Stimulated activated CD8-positive, alpha-beta memory T cell treated with anti-CD3 and anti-CD28 coated beads, Interleukin-15, amount 100 ng/mL, for 1 hour (primary cell): ENCODE data around the gene RAB8B.
"Not testable (repeated sequence)": the region's sequence is repeated elsewhere in the genome, so short reads cannot be mapped to it uniquely, and the experiment has no call there.

Source experiments
- DNase-seq: peaks from one replicate; pipeline ENCODE4 v3.0.0-alpha.2; 2020; ENCODE audit warnings: low read depth

Gene RAB8B

GRCh38 chr15:63208824-63209223, 19.4 kb downstream of the RAB8B start:
- DNase-seq: not testable (repeated sequence)

DNA sequence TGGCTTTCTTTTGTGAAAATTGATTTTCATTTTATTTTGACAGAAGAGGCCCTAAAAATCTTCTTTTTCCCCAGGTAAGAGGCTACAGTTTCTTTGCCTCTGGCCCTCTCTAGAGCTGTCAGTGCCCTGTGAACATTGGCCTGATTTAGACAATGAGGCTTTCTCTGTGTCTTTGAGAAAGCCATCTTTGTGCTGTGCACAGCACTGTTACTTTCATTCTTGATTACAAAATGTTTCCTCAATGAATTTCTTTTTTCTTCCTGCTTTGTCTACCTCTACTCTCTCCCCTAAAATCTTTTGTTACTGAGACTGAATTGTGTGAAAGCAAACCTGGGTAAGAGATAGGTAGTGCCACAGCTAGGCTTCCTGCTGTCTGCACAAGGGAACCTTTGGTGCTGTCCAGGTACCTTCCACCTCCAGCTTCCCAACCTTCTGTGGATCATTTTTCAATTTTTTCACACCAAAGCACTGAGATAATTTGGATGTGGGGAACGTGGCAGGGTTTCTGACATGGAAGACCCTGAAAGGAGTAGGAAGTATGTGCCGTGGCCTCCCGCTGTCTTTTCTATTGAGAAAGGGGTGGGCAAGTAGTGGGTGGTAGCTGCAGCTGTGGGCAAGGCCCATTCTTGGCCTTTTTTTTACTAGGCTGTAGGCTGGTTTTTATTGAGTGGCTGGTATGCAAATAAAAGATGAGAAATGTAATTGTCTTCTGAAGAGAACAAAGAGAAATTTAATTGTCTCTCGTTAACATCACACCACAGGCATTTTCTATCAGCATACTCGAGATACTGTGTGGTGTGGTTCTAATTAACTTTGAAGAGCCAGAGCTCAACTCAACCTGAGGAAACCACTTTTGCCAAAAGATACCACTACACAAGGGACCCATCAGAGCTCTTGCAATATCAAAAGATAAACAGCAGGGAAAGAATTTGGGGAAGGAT, 21.0 kb downstream of the RAB8B start:
- DNase-seq: no peak

DNA sequence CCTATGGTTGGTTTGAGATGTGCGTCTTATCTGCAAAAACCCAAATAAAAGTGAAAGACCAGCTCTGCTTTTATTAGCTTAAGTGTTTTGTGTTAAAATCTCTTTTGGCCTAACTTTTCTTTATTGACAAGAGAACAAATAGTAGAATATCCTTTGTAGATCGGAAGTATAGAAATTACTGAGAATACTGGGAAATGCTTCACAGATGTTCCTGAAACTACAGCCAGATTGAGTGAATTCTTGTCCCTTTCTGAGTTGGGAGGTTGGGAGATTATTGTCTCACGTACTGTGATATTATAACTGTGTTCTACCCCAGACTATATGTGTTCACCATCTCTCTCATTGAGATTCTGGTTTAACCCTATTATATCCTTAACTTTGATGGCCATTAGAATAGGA, 21.7 kb downstream of the RAB8B start:
- no peak for DNase-seq

- DNase-seq: no peak
Observed at GRCh38 chr15:63211549-63211948, 22.1 kb downstream of the RAB8B start.

- no peak for DNase-seq
Observed at GRCh38 chr15:63212050-63213004, 22.9 kb downstream of the RAB8B start.

- DNase-seq: no peak
Observed at GRCh38 chr15:63218100-63218808, 28.8 kb downstream of the RAB8B start.

DNA sequence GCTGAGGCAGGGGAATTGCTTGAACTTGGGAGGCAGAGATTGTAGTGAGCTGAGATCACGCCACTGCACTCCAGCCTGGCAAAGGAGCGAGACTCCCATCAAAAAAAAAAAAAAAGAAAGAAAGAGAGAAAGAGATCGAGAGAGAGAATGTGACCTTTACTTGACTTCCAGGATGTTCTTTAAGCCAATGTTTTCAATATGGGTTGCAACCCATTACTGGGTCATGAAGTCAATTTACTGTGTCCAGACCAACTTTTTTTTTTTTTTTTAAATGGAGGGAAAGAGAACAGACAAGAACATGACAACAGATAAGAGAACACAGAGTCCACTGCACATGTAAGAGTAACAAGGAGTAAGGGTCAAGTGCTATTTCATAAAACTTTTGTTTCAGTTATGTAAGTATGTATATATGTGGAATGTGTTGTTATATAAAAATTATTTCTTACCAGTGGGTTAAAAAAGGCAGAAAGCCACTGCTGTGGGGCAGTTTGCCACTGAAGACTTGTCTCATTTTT, 29.8 kb downstream of the RAB8B start:
- DNase-seq: no peak

- DNase-seq: no peak
Observed at GRCh38 chr15:63221346-63221745, 31.9 kb downstream of the RAB8B start.

DNA sequence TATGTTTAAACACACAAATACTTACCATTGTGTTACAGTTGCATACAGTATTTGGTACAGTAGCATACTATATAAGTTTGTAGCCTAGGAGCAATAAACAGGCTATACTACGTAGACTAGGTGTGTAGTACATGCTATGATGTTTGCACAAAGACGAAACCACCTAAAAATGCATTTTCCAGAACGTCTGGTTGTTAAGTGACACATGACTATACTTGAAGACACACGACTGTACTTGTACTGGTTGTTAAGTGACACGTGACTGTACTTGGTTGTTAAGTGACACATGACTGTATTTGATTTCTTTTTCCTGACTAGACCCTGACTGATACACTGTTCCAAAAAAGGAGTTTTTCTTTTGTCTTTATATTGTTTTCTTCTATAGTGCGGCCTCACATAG, 34.1 kb downstream of the RAB8B start:
- no peak for DNase-seq

- DNase-seq: no peak
Observed at GRCh38 chr15:63225381-63225780, 36.0 kb downstream of the RAB8B start.

GRCh38 chr15:63226155-63226883, 36.9 kb downstream of the RAB8B start:
- DNase-seq: no peak

GRCh38 chr15:63226966-63227401, 37.6 kb downstream of the RAB8B start:
- no peak for DNase-seq

- DNase-seq: no peak
Observed at GRCh38 chr15:63227689-63228088, 38.3 kb downstream of the RAB8B start.

- DNase-seq: no peak
Observed at GRCh38 chr15:63231206-63231605, 41.8 kb downstream of the RAB8B start.

GRCh38 chr15:63231706-63232105, 42.3 kb downstream of the RAB8B start:
- DNase-seq: no peak

DNA sequence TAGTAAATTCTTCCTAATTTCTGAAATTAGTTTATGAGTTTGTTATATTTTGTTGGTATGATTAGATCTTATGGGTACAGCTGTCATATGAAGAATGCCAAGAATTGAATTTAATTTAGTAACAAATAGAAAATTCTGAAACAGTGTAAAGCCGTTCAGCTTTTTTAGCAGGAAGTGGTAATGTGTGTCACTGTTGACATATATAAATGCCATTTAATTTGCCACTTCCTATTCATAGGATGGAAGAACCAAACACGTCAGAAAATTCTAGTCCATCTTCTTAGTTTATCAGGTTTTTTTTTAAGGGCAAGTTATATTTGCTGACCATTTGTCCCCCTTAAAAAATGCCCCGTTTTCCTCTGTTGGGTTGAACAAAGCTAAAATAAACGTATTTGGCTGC, 43.0 kb downstream of the RAB8B start:
- no peak for DNase-seq

DNA sequence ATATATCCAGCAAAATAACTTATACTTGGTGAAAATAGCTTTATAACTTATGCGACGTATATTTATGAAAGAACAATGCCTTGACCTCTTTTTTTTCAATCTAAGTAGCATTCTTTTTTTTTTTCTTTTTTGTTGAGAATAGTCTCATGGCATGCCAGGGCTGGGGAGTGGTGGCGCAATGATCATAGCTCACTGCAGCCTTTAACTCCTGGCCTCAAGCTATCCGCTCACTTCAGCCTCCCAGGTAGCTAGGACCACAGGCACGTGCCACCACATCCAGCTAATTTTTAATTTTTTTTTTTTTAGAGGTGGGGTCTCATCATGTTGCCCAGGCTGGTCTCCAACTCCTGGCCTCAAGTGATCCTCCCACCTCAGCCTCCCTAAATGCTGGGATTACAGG, 43.5 kb downstream of the RAB8B start:
- no peak for DNase-seq

DNA sequence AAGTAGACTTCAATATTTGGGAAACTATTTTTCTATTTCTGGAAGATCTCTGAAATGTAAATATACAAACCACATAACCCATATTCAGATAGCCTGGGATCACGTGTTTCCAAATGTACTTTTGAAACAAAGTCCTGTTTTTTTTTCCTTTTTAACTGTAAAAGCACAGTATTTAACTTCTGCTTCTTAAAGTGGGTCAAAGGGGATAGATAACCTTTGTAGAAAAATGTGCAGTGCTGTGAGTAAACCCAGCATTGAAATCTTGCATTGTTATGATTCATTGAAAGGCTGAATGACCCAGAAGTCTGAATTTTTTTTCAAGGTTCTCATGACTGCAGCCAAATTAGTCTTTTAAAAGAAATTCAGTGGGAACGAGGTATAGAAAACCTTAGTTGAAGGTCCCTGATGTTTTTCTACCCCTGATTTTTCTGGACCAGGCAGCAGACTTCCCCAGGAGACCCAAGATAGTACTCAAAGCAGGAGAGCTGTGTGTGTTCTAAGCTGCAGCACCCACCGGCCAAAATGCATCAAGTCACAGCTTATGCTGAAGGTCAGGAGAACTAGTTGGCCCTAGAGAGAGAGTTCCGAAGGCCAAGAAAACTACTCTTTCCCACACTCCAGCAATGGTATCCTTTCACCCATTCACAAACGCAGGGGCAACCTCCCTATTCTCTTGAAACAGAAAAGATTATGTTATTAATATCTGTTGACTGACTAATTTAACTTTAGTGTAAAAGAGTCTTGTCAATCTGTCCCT, 44.4 kb downstream of the RAB8B start:
- no peak for DNase-seq

- DNase-seq: no peak
Observed at GRCh38 chr15:63234451-63234870, 45.1 kb downstream of the RAB8B start.

GRCh38 chr15:63236272-63236671, 46.9 kb downstream of the RAB8B start:
- no peak for DNase-seq
